HG02884 (cell line): Measurements from ENCODE around the gene RPRD1A.
"Not testable (repeated sequence)": the region's sequence is repeated elsewhere in the genome, so short reads cannot be mapped to it uniquely, and the experiment has no call there.

Experiments
- ATAC-seq: cut with Tn5 transposase; IDR thresholded peaks from one replicate; pipeline ENCODE4 v1.9.1; 2021; ENCODE audit warnings: mild to moderate bottlenecking, moderate library complexity; ENCODE audit not compliant: unreplicated experiment

RPRD1A gene, protein sequence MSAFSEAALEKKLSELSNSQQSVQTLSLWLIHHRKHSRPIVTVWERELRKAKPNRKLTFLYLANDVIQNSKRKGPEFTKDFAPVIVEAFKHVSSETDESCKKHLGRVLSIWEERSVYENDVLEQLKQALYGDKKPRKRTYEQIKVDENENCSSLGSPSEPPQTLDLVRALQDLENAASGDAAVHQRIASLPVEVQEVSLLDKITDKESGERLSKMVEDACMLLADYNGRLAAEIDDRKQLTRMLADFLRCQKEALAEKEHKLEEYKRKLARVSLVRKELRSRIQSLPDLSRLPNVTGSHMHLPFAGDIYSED

DNA sequence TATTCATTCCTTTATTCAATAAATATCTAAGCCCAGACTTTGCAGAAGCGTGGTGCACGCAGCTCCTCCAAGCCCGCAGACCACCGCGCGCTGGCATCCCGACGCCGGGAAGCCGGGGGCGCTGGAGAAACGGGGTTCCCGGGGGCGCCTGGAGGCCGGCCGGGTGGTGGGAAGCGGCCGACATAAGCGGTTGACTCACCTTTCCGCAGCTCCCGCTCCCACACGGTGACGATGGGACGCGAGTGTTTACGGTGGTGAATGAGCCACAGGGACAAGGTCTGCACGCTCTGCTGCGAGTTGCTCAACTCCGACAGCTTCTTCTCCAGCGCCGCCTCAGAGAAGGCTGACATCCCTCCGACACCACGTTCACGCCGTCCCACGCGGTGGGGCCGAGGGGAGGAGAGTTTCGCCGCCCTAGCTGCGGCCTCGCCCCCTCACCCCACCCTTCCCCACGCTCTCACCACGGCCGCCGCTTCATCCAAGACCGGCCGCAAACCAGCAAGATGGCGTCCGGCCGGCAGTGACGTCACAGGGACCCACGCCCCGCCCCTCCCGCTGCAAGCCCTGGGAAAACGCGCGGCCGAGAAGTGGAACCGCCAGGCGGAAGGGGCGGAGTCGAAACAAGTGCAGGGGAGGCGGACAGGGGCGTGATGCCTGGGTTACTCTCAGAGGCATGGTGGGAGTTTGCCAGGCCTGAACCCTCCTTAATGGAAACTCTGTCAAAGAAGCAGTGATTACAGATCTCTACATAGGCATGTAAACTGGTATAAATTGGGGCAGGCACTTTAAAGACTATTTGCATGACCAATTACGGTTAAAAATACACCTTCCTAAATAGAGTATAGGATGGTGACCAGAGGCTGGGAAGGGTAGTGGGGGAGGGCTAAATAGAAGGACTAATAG is at the start of gene RPRD1A:
RPRD1A (minus strand) TSS at position 505 of the 903 bp plus-strand sequence; CDS start at position 350, 155 bp downstream.
- ATAC-seq = peak; percentile 87

DNA sequence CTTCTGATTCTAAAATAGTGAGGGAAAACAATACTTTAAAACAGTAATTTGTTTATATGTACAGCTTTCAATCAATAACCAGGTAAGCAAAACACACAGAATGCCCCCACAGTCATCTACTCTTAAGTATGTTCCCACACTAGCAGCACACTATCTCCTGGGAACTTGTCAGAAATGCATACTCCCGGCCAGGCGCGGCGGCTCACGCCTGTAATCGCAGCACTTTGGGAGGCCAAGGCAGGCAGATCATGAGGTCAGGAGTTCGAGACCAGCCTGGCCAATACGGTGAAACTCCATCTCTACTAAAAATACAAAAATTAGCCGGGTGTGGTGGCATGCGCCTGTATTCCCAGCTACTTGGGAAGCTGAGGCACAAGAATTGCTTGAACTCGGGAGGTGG is 49.4 kb upstream of the RPRD1A start:
- ATAC-seq = not testable (repeated sequence)

DNA sequence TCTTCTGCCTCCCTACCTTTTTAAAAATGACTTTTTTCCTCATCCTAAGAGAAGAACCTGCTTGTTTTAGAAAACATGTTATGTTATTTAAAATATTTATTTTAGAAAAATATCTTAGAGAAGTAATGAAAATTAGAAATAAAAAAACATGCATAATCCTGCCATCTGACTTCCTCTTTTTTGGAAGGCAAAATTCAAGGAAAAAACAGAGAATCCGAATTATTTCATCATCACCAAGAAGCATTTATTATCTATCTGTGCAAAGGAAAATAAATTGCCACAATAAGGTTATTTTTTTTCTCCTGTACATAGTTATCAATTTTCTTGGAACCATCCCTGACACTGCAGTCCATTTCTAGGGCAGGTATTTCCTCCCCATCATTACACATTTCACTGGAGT is 47.4 kb upstream of the RPRD1A start:
- no peak for ATAC-seq

DNA sequence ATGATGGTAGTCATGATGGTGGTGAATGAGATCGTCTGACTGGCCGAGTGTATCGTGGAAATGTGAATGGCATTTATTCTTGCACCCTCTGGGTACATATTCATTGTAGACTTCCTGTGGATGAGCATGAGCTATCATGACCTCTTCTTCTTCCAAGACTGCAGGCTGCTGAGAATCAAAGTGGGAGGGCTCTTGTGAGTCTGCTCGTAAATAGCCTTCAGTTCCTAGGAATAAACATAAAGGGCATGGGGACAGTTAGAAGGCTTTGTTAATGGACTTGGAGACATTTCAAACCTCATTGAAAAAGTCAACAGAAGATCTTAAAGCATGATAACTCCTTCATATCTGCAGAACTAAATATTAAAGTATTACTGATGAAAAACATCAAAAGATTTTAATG is 46.9 kb upstream of the RPRD1A start:
- no peak for ATAC-seq

DNA sequence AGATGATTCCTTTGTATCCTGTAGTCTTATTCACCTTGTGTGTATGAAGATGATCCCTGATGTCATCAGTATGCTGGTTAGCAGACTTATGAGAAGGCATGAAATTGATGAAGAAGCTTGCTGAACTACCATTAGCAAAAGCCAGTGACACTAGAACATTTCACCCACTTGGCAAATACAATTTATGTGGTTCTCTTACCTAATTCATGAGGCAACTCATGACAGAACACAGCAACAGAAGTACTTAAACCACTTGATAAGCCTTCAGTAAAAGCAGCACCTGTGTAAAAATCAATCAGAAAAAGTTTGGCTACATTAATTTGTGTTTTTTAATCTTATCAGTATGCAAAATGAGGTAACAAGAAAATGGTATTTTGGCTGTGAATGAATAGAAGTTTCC is 44.9 kb upstream of the RPRD1A start:
- no peak for ATAC-seq

DNA sequence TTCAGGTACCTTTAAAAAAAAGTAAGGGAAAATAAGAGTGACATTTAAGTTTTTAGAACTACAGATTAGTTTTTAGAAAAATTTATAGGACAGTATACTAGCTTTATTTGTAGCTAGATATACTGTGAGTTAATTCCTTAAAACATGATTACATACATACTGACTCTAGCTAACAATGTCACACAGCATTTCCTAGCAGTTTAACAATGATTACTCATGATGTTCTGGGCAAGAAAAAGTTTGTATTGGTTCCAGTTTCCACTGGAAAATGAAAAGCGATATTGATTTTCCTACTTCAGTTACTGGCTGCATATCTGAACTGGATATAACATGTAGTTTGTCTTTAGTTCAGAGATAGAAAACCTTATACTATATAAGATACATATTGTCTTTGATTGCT is 42.4 kb upstream of the RPRD1A start:
- ATAC-seq = no peak

DNA sequence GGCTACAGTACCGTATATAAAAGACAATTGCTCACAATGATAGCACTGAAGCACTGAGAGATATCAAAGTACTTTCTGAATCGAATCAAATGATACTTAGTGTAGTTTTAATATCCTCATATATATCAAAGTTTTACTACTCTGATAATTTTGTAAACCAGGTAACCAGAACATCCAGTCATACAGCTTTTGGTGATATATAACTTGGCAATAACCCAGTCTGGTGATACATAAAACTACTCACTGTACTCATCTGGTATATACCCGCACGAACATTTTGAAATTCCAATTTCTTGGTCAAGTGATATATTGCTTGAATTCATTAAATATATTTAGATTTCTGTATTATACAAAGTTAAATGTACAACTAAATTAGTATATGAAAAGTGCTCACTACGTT is 41.2 kb upstream of the RPRD1A start:
- no peak for ATAC-seq

DNA sequence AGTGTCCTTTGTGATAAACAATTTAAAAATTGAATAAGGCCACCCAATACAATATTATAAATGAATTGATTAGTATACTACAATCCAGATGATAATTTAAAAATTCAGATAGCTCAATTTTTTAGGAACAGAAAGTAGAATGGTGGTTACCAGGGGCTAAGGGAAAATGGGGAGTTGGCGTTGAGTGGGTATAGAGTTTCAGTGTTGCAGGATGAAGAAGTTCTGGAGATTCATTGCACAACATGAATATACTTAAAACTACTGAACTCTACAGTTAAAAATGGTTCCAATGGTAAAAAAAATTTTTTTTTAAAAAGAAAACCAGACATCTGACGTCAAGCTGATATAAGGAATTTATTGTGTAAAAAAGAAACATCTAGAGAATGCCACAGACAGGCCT is 40.8 kb upstream of the RPRD1A start:
- no peak for ATAC-seq

DNA sequence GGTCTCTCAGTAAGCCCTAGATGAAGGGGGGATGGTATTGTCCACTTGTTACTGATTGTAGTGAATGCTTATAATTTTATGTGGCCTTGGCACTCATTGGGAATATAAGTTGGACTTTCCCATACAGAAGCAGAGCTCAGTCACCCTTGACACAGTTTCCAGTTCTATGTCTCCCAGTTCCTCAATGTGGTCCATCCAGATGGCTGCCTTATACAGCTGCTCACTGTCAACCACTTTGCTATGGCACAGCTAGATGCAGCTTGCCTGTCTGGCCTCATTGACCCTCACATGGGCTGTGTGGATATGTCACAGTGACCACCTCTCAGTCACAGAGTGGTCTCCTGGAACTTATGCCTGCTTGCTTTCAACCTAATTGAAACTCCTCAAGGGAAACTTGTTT is 40.1 kb upstream of the RPRD1A start:
- no peak for ATAC-seq

DNA sequence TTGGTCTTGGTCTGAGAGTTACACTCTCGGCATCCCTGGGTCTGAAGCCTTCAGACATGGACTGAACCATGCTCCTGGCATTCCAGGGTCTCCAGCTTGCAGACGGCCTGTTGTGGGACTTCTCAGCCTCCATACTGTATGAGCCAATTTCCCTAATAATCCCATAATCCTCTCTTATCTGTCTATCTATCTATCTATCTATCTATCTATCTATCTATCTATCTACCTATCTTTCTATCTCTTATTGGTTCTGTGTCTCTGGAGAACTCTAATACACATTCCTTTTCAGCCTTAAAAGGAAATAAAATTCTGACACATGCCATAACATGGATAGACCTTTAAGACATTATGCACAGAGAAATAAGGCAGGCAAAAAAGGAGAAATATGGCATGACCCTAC is 37.4 kb upstream of the RPRD1A start:
- no peak for ATAC-seq

DNA sequence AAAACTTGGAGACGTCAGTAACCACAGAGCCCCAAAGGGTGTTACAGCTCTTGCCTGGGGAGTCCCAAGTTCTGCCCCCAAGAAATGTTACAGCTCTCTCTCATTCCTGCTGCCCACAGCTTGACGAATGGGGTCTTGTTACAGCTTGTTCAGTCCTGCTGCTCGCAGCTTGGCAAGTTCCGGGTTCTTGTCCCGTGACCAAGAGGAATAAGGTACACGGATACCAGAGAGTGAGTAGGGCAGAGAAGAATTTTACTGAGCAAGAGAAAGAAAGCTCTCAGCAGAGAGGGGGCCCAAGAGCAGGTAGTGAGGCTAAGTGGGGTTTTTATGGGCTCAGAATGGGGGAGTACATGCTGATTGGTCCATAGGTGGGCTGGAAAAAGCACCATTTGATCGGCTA is 34.6 kb upstream of the RPRD1A start:
- ATAC-seq = no peak

DNA sequence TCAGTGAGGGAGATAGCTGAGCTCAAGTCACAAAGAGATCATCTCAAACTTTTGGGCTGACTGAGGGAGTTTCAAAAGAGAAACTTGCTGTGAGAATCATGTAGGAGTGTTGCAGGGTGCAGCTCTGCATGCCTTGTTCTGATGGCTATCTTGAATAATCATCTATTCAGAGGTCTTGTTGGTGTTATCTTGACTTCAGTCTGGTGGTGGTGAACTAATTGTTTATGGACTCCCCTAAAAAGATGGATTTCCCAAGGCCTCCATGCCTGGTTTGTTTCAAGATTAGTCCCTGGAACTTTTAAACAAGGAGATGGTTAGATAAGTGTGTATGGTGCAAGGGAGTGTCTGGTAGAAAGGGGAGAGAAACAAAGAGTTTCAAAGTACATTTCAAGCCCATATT is 32.0 kb upstream of the RPRD1A start:
- ATAC-seq = no peak

DNA sequence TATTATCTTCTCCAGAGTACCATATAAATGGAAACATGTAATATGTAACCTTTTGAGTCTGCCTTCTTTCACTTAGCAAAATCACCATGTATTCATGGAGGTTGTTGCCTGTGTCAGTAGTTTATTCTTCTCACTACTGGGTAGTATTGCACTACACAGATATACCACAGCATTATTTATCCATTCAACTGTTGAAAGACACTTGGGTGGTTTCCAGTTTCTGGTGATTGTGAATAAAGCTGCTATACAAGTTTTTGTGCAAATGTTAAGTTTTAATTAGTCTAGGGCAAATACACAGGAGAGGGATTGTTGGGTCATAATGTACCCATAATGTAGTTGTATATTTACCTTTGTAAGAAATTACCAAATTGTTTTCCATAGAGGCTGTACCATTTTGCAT is 29.6 kb upstream of the RPRD1A start:
- no peak for ATAC-seq

DNA sequence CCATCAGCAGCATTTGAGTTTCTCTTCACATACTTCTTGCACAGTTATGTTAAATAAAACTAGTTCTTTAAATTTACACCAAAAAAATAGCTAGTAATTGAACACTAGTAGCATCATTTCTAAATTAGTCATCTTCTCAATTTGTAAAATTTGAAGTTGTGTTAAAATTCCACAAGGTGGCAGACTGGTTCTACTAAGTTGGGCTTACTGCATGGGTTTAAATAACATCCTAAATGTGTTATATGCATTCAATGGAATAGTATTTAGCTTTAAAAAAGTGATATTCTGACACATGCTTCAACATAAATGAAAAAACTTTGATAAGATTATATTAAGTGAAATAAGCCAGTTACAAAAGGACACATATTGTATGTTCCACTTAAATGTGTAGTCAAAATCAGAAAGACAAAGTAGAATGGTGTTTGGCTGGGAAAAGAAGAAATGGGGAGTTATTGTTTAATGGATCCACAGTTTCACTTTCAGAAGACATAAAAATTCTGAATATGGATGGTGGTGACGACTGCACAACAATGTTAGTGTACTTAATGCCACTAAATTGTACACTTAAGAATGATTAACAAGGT is 28.7 kb upstream of the RPRD1A start:
- no peak for ATAC-seq

DNA sequence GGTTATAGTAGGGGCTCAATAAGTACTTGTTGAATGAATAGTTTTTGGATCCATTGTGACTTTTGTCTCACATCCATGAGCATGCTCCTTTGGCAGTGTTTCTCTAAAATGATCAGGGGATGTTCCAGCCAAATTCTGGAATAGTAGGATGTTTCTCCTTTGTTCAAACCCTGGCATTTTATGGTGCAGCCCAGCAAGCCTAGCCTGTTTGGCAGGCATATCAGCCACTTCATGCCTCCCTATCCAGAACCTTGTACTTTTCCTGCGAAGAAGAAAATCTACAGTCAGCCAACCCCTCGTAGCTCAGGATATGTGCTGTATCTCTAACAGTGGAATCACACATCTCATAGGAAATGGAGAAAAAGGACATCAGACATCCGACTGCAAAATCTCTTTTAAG is 27.1 kb upstream of the RPRD1A start:
- ATAC-seq = no peak

DNA sequence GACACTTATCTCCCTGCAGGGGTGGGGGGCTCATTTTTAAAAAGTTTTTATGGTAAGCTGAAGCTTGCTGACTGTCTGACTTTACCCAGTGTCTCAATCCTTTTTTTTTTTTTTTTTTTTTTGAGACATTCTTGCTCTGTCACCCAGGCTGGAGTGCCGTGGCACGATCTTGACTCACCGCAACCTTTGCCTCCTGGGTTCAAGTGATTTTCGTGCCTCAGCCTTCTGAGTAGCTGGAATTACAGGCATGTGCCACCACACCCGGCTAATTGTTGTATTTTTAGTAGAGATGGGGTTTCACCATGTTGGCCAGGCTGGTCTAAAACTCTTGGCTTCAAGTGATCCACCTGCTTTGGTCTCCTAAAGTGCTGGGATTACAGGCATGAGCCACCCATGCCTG is 24.8 kb upstream of the RPRD1A start:
- ATAC-seq = not testable (repeated sequence)

DNA sequence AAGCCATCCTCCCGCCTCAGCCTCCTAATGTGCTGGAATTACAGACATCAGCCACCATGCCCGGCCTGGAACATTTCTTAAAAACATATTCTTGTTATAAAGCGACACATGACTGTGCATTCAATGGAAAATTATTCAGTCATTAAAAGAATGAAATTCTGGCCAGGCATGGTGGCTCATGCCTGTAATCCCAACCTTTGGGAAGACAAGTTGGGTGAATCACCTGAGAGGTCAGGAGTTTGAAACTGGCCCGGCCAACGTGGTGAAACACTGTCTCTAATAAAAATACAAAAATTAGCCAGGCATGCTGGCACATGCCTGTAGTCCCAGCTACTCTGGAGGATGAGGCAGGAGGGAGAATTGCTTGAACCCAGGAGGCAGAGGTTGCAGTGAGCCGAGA is 21.6 kb upstream of the RPRD1A start:
- no peak for ATAC-seq

DNA sequence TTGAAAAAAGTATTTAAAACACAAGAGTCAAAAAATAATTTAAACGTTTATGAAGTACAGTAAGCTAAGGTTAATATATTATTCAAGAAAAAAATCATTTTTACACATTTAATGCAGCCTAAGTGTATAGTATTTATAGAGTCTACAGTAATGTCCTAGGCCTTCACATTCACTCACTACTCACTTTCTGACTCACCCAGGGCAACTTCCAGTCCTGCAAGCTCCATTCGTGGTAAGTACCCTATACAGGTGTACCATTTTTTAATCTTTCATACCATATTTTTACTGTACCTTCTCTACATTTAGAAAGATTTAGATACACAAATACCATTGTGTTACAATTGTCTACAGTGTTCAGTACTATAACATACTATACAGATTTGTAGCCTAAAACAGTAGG is 20.9 kb upstream of the RPRD1A start:
- no peak for ATAC-seq

DNA sequence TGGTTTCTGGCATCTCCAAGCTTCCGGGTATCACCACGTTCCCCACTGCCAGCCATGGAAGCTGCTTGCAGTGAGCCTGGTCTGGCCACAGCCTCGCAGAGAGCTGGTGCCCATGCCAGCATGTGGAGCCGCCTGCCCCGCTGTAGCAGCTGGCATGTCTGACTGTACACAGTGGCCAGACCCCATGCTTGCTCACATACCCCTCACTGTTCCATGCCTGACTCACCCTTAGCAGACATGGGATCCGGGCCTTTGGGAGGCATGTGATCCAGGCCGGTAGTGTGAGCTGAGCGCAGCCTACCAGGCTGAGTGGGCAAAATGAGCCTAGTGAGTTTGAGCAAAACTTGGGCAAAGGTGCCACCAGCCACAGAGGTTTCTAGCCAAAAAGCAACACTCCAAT is 18.8 kb upstream of the RPRD1A start:
- ATAC-seq = no peak

DNA sequence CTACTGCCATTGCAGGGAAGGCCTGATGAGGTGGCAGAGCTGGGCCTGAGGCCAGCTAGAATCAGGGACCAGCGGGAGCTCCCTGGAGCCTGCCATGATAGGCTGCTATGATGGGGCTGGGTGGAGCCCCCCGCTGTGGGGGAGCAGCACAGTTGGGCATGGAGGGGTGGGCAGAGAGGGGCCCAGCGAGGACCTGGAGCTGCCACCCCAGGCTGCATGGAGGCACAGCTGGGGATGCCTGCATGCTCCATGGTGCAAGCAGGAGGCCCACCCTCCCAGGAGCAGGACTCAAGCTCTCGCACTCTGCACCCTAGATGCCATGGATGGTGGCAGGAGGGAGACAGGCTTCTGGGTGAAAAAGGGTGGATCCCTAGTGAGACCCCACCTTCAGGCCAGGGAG is 17.8 kb upstream of the RPRD1A start:
- ATAC-seq = no peak

DNA sequence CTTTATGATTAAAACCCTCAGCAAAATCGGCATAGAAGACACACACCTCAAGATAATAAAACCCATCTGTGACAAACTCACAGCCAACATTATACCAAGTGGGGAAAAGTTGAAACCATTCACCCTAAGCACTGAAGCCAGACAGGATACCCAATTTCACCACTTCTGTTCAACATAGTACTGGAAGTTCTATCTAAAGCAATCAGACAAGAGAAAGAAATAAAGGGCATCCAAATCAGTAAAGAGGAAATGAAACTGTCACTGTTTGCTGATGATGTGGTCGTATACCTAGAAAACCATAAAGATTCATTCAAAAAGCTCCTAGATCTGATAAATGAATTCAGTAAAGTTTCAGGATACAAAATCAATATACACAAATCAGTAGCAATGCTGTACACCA is 16.4 kb upstream of the RPRD1A start:
- no peak for ATAC-seq

DNA sequence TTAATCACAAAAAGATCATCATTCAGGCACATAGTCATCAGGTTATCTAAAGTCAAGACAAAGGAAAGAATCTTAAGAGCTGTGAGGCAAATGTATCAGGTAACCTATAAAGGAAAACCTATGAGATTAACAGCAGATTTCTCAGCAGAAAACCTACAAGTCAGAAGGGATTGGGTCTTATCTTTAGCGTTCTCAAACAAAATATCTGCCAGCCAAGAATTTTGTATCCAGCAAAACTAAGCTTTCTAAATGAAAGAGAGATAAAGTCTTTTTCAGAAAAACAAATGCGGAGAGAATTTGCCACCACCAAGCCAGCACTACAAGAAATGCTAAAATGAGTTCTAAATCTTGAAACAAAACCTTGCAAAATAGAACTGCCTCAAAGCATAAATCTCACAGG is 13.8 kb upstream of the RPRD1A start:
- not testable (repeated sequence) for ATAC-seq
